ENCODE data around the gene FHDC1. TPM values are rescaled to one million over a fixed set of nuclear protein-coding genes. Genes with fewer than 3 reads are reported as not detected.

FHDC1 gene
- total and polyA plus RNA-seq, 10 of the 15 experiments (the other 5 are each of a cell fraction or from before 2014, with no cell fraction given): 0.04 to 0.12 (median 0.06) TPM; not detected in 3

DNA sequence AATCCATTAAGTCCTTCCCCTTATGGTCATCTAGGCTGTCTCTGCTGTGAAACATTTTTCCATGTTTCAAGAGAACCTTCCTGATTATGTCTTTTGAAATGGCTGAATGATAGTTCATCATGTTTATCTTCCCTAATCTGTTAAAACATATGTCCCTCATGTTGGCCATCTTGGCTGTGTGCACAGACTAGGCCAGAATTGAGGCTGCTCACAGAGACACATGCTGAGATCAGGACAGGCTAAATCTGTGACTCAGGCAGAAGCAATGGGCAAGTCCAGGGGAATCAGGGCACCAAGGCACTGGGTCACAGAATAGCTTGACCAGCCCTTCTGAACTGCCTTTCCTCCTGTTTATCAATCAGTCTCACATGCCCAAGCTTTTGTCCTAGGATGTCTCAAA is 78.3 kb downstream of the FHDC1 start:
- ChIA-PET SMC1A (ENCODE audit: uncharacterized antibody, unreplicated experiment) (no interaction called here), RAD21 (ENCODE audit: unreplicated experiment) (no interaction called here), CTCF (no interaction called here), POLR2A (no interaction called here)
- intact Hi-C loops (cut with micrococcal nuclease; ENCODE audit: unreplicated experiment) (no loop called here), in situ Hi-C loops (cut with MboI) (no loop called here)
- no peaks in the 10 kb centered on the region; a peak in 1 of 4 replicates for H3K27me3 ChIP-seq (replicated peaks in 1 of 2; ENCODE audit: control insufficient read depth in 2 of 2, insufficient read depth in 2 of 2, low read length in 1 of 2)
- no peaks in the 10 kb centered on the region for H3K36me3 ChIP-seq (ENCODE audit: control insufficient read depth in 2 of 2, insufficient read depth in 2 of 2, low read length in 1 of 2)
- ATAC-seq (no peak), DNase-seq (ENCODE audit: low read depth, low spot score) (no peak), FAIRE-seq (no peak)
- H2AFZ ChIP-seq (ENCODE audit: control insufficient read depth, low read depth, low read length): no peak overlapping the region
- H4K20me1 ChIP-seq (ENCODE audit: control insufficient read depth, insufficient read depth): no peaks in the 10 kb centered on the region
- H3K79me2 ChIP-seq (ENCODE audit: control insufficient read depth, insufficient read depth, low read length): no peaks in the 10 kb centered on the region
- BruUV-seq (replicated peaks): no TSS peak
- TF ChIP-seq SIX5 (IDR thresholded peaks at IDR 0.05; ENCODE audit: low read depth, low read length, severe bottlenecking) (no peak), CHD4 (IDR thresholded peaks at IDR 0.05) (no peak), GATAD2B (conservative IDR thresholded peaks at IDR 0.05; ENCODE audit: low read depth) (no peak), IRF4 (IDR thresholded peaks at IDR 0.05; ENCODE audit: low read depth, low read length) (no peak), SP1 (IDR thresholded peaks at IDR 0.05; ENCODE audit: low read depth, low read length) (no peak), TARDBP (IDR thresholded peaks at IDR 0.05; ENCODE audit: borderline replicate concordance) (no peak), NR2C2 (IDR thresholded peaks at IDR 0.05; ENCODE audit: borderline replicate concordance, control insufficient read depth, insufficient read length, low read depth) (no peak), WRNIP1 (IDR thresholded peaks at IDR 0.05; ENCODE audit: borderline replicate concordance, low read depth, low read length) (no peak), RBBP5 (conservative IDR thresholded peaks at IDR 0.05) (no peak), SIN3A (IDR thresholded peaks at IDR 0.05; ENCODE audit: low read depth, low read length) (no peak), LARP7 (IDR thresholded peaks at IDR 0.05) (no peak), MXI1 (IDR thresholded peaks at IDR 0.05; ENCODE audit: low read depth, low read length) (no peak), SMARCA5 (IDR thresholded peaks at IDR 0.05) (no peak), CBX5 (IDR thresholded peaks at IDR 0.05; ENCODE audit: low read depth) (no peak)
- TF ChIP-seq, protein P1, sequence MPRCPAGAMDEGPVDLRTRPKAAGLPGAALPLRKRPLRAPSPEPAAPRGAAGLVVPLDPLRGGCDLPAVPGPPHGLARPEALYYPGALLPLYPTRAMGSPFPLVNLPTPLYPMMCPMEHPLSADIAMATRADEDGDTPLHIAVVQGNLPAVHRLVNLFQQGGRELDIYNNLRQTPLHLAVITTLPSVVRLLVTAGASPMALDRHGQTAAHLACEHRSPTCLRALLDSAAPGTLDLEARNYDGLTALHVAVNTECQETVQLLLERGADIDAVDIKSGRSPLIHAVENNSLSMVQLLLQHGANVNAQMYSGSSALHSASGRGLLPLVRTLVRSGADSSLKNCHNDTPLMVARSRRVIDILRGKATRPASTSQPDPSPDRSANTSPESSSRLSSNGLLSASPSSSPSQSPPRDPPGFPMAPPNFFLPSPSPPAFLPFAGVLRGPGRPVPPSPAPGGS (IDR thresholded peaks at IDR 0.05; ENCODE audit: borderline replicate concordance, insufficient read depth, low read depth, low read length, poor library complexity, severe bottlenecking): no peak
- TF ChIP-seq, protein P2, sequence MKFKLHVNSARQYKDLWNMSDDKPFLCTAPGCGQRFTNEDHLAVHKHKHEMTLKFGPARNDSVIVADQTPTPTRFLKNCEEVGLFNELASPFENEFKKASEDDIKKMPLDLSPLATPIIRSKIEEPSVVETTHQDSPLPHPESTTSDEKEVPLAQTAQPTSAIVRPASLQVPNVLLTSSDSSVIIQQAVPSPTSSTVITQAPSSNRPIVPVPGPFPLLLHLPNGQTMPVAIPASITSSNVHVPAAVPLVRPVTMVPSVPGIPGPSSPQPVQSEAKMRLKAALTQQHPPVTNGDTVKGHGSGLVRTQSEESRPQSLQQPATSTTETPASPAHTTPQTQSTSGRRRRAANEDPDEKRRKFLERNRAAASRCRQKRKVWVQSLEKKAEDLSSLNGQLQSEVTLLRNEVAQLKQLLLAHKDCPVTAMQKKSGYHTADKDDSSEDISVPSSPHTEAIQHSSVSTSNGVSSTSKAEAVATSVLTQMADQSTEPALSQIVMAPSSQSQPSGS (IDR thresholded peaks at IDR 0.05; ENCODE audit: low read length): no peak
- TF ChIP-seq, protein P3, sequence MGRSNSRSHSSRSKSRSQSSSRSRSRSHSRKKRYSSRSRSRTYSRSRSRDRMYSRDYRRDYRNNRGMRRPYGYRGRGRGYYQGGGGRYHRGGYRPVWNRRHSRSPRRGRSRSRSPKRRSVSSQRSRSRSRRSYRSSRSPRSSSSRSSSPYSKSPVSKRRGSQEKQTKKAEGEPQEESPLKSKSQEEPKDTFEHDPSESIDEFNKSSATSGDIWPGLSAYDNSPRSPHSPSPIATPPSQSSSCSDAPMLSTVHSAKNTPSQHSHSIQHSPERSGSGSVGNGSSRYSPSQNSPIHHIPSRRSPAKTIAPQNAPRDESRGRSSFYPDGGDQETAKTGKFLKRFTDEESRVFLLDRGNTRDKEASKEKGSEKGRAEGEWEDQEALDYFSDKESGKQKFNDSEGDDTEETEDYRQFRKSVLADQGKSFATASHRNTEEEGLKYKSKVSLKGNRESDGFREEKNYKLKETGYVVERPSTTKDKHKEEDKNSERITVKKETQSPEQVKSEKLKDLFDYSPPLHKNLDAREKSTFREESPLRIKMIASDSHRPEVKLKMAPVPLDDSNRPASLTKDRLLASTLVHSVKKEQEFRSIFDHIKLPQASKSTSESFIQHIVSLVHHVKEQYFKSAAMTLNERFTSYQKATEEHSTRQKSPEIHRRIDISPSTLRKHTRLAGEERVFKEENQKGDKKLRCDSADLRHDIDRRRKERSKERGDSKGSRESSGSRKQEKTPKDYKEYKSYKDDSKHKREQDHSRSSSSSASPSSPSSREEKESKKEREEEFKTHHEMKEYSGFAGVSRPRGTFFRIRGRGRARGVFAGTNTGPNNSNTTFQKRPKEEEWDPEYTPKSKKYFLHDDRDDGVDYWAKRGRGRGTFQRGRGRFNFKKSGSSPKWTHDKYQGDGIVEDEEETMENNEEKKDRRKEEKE (IDR thresholded peaks at IDR 0.05): no peak
- TF ChIP-seq, protein P4, sequence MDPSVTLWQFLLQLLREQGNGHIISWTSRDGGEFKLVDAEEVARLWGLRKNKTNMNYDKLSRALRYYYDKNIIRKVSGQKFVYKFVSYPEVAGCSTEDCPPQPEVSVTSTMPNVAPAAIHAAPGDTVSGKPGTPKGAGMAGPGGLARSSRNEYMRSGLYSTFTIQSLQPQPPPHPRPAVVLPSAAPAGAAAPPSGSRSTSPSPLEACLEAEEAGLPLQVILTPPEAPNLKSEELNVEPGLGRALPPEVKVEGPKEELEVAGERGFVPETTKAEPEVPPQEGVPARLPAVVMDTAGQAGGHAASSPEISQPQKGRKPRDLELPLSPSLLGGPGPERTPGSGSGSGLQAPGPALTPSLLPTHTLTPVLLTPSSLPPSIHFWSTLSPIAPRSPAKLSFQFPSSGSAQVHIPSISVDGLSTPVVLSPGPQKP (IDR thresholded peaks at IDR 0.05; ENCODE audit: low read depth, low read length): no peak
- TF ChIP-seq, protein P5, sequence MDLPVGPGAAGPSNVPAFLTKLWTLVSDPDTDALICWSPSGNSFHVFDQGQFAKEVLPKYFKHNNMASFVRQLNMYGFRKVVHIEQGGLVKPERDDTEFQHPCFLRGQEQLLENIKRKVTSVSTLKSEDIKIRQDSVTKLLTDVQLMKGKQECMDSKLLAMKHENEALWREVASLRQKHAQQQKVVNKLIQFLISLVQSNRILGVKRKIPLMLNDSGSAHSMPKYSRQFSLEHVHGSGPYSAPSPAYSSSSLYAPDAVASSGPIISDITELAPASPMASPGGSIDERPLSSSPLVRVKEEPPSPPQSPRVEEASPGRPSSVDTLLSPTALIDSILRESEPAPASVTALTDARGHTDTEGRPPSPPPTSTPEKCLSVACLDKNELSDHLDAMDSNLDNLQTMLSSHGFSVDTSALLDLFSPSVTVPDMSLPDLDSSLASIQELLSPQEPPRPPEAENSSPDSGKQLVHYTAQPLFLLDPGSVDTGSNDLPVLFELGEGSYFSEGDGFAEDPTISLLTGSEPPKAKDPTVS (IDR thresholded peaks at IDR 0.05; ENCODE audit: low read depth, low read length): no peak
- no peak overlapping the region for H3K4me2 ChIP-seq (ENCODE audit: control insufficient read depth, insufficient read depth)
- no peak overlapping the region for H3K27ac ChIP-seq (ENCODE audit: control insufficient read depth, insufficient read depth)
- no peaks in the 10 kb centered on the region; the same call in 1 of the 3 replicates for H3K9me3 ChIP-seq (replicated peaks; ENCODE audit: control insufficient read depth, insufficient read depth, low read length)
- no peaks in the 10 kb centered on the region for H3K4me1 ChIP-seq (ENCODE audit: control insufficient read depth, insufficient read depth, low read length)
- no peak overlapping the region for H3K9ac ChIP-seq (ENCODE audit: control insufficient read depth, insufficient read depth, low read length)
- no peak overlapping the region for H3K4me3 ChIP-seq
